Prostate gland (tissue), 2 donors: ENCODE data around the gene MYO5B.

Experiments
- POLR2A ChIP-seq: fragments of 450-650 bp; IDR thresholded peaks from one replicate; pipeline ENCODE4 v1.6.1; 2016; ENCODE audit warnings: antibody characterized with exemption, mild to moderate bottlenecking
- POLR2AphosphoS5 ChIP-seq: sonication (generic); formaldehyde crosslinking; IDR thresholded peaks from one replicate; pipeline ENCODE4 v1.6.1; 2017; ENCODE audit warnings: antibody characterized with exemption
- TF ChIP-seq, protein P1 (sequence below), 4 experiments: fragments of 200-600 bp in 2 of 4; fragments of 450-650 bp in 2 of 4; sonication (generic) in 2 of 4; IDR thresholded peaks; 1 replicate in 3 of 4; 2 replicates in 1 of 4; pipeline ENCODE4 v1.5.1; 2016 to 2019; ENCODE audit warnings: antibody characterized with exemption in 4 of 4, mild to moderate bottlenecking in 2 of 4, moderate library complexity in 2 of 4

DNA sequence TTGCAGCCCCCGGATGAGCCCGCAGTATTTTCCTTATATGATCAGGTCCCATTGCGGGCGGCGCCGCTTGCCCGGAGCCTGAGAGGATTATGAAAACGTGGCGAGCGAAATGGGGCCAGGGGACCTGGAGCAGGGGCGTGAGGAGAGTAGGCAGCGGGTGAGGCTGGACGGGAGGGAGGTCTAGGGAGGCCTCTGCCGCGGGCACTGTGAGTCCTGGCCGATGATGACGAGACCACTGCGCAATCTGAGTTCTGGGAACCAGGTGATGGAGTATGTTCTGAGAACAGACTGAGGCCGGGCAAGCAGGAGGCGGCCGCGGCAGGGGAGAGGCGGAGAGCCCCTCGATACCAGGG lies 380.8 kb downstream of the MYO5B start:
- TF ChIP-seq, protein P1, sequence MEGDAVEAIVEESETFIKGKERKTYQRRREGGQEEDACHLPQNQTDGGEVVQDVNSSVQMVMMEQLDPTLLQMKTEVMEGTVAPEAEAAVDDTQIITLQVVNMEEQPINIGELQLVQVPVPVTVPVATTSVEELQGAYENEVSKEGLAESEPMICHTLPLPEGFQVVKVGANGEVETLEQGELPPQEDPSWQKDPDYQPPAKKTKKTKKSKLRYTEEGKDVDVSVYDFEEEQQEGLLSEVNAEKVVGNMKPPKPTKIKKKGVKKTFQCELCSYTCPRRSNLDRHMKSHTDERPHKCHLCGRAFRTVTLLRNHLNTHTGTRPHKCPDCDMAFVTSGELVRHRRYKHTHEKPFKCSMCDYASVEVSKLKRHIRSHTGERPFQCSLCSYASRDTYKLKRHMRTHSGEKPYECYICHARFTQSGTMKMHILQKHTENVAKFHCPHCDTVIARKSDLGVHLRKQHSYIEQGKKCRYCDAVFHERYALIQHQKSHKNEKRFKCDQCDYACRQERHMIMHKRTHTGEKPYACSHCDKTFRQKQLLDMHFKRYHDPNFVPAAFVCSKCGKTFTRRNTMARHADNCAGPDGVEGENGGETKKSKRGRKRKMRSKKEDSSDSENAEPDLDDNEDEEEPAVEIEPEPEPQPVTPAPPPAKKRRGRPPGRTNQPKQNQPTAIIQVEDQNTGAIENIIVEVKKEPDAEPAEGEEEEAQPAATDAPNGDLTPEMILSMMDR (IDR thresholded peaks at IDR 0.05), result no peak
- peak; percentile 13 for TF ChIP-seq POLR2AphosphoS5
- TF ChIP-seq POLR2A, result no peak
